Hepatocyte (in vitro differentiated cells): ENCODE measurements around the gene GAGE12F. TPM values are rescaled to one million over a fixed set of nuclear protein-coding genes. Genes with fewer than 3 reads are reported as not detected.
"Not testable (repeated sequence)": the region's sequence is repeated elsewhere in the genome, so short reads cannot be mapped to it uniquely, and the experiment has no call there.

Source experiments
- DNase-seq: peaks from one replicate; pipeline ENCODE4 v3.0.0-alpha.2; 2016; ENCODE audit warnings: low spot score
- H2AFZ ChIP-seq: fragments of 200-600 bp; sonication (generic); 2 replicates; pipeline ENCODE4 v1.6.0; 2016; ENCODE audit warnings: antibody characterized with exemption, mild to moderate bottlenecking
- H3K27ac ChIP-seq: fragments of 200-600 bp; sonication (generic); 2 replicates; pipeline ENCODE4 v1.5.1; 2016; ENCODE audit warnings: mild to moderate bottlenecking
- H3K27me3 ChIP-seq: fragments of 200-600 bp; sonication (generic); 2 replicates; pipeline ENCODE4 v1.6.1; 2016
- H3K36me3 ChIP-seq: fragments of 200-600 bp; sonication (generic); replicated peaks from 2 replicates; pipeline ENCODE4 v1.5.1; 2016; ENCODE audit warnings: low read depth; ENCODE audit not compliant: insufficient read depth
- H3K4me1 ChIP-seq: fragments of 200-600 bp; sonication (generic); 2 replicates; pipeline ENCODE4 v1.5.1; 2016; ENCODE audit warnings: mild to moderate bottlenecking, moderate library complexity; ENCODE audit not compliant: insufficient read depth
- H3K4me2 ChIP-seq: fragments of 200-600 bp; sonication (generic); 2 replicates; pipeline ENCODE4 v1.6.0; 2016
- H3K4me3 ChIP-seq: fragments of 200-600 bp; sonication (generic); 2 replicates; pipeline ENCODE4 v1.5.1; 2016; ENCODE audit warnings: mild to moderate bottlenecking
- H3K79me2 ChIP-seq: fragments of 200-600 bp; sonication (generic); 2 replicates; pipeline ENCODE4 v1.6.0; 2017; ENCODE audit warnings: mild to moderate bottlenecking
- H3K9me2 ChIP-seq: fragments of 200-600 bp; sonication (generic); replicated peaks from 2 replicates; pipeline ENCODE4 v1.6.0; 2017; ENCODE audit warnings: mild to moderate bottlenecking; ENCODE audit not compliant: insufficient read depth
- H3K9me3 ChIP-seq: fragments of 200-600 bp; sonication (generic); 2 replicates; pipeline ENCODE4 v1.5.1; 2016; ENCODE audit warnings: low read depth, mild to moderate bottlenecking
- H4K20me1 ChIP-seq: fragments of 200-600 bp; sonication (generic); 2 replicates; pipeline ENCODE4 v1.6.0; 2016; ENCODE audit warnings: mild to moderate bottlenecking; ENCODE audit not compliant: insufficient read depth, poor library complexity, severe bottlenecking
- WGBS: methylation state at CpG from one replicate; pipeline ENCODE4 v1.1.6; 2016; ENCODE audit warnings: low lambda C conversion rate; ENCODE audit errors: missing lambda C conversion rate; 5-methylcytosine and 5-hydroxymethylcytosine counted together
- polyA plus RNA-seq: library from polyadenylated mRNA; unstranded; fragments of >200 nt; fragmentation: Nextera tagmentation; extraction: Ambion mirVana; gene quantifications from 2 replicates; pipeline ENCODE4 v1.2.1, GENCODE V29; 2016
- total RNA-seq: library from RNA; depleted of rRNA; stranded (reverse); fragments of >200 nt; gene quantifications from 2 replicates; pipeline ENCODE4 v1.2.3, GENCODE V29; 2014

Gene GAGE12F, protein sequence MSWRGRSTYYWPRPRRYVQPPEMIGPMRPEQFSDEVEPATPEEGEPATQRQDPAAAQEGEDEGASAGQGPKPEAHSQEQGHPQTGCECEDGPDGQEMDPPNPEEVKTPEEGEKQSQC
- not detected in 2 replicates for total RNA-seq
- polyA plus RNA-seq = not detected in 2 replicates

GRCh38 chrX:49560542-49560941, at the start of gene GAGE12F:
TSS of gene GAGE12F (plus strand) at chrX:49560842. CDS start at chrX:49561997, 1,155 bp downstream.
- not testable (repeated sequence) for H2AFZ ChIP-seq, H3K9me3 ChIP-seq, H3K27me3 ChIP-seq, H3K36me3 ChIP-seq, H3K79me2 ChIP-seq, H3K27ac ChIP-seq, H3K4me3 ChIP-seq, H3K4me1 ChIP-seq, H3K9me2 ChIP-seq, DNase-seq, H3K4me2 ChIP-seq, H4K20me1 ChIP-seq
- no CpG with 5 or more reads among the region's 16 CpGs for WGBS

DNA sequence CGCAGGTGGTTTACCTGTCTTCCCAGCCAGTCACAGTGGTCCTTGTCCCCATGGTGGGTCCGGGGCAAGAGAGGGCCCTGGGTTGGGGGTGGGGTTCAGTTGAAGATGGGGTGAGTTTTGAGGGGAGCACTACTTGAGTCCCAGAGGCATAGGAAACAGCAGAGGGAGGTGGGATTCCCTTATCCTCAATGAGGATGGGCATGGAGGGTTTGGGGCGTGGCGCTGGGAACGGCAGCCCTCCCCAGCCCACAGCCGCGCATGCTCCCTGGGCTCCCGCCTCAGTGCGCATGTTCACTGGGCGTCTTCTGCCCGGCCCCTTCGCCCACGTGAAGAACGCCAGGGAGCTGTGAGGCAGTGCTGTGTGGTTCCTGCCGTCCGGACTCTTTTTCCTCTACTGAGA, 28.8 kb upstream of the GAGE12F start, which contains the start of gene GAGE12C:
Gene GAGE12C, plus strand, starts transcription at position 301 of the 400 bp plus-strand sequence. CDS start 1,155 bp downstream, outside the sequence.
- not testable (repeated sequence) for DNase-seq, H3K4me3 ChIP-seq, H3K4me2 ChIP-seq, H4K20me1 ChIP-seq, H3K9me2 ChIP-seq, H3K27ac ChIP-seq, H2AFZ ChIP-seq, H3K27me3 ChIP-seq, H3K79me2 ChIP-seq, H3K36me3 ChIP-seq, H3K9me3 ChIP-seq, H3K4me1 ChIP-seq
- no CpG with 5 or more reads among the region's 16 CpGs for WGBS

DNA sequence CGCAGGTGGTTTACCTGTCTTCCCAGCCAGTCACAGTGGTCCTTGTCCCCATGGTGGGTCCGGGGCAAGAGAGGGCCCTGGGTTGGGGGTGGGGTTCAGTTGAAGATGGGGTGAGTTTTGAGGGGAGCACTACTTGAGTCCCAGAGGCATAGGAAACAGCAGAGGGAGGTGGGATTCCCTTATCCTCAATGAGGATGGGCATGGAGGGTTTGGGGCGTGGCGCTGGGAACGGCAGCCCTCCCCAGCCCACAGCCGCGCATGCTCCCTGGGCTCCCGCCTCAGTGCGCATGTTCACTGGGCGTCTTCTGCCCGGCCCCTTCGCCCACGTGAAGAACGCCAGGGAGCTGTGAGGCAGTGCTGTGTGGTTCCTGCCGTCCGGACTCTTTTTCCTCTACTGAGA, 19.2 kb upstream of the GAGE12F start, which contains the start of gene GAGE12D:
Gene GAGE12D, plus strand, starts transcription at position 301 of the 400 bp plus-strand sequence. CDS start 1,155 bp downstream, outside the sequence.
- H3K9me2 ChIP-seq, H2AFZ ChIP-seq, H3K79me2 ChIP-seq, H3K27me3 ChIP-seq, H3K36me3 ChIP-seq, H3K9me3 ChIP-seq, H3K27ac ChIP-seq, H3K4me2 ChIP-seq, DNase-seq, H4K20me1 ChIP-seq, H3K4me3 ChIP-seq, H3K4me1 ChIP-seq: not testable (repeated sequence)
- no CpG with 5 or more reads among the region's 16 CpGs for WGBS

- not testable (repeated sequence) for DNase-seq
These were observed 9.7 kb upstream of the GAGE12F start, which contains the start of gene GAGE12E for GRCh38 chrX:49550989-49551388. TSS of gene GAGE12E (plus strand) at chrX:49551289. CDS start at chrX:49552444, 1,155 bp downstream.

GRCh38 chrX:49568728-49569127, 8.1 kb downstream of the GAGE12F start:
- WGBS = no CpG with 5 or more reads among the region's 11 CpGs
- DNase-seq, H3K36me3 ChIP-seq: not testable (repeated sequence)

More at GRCh38 chrX:49550989-49551388, 9.7 kb upstream of the GAGE12F start, which contains the start of gene GAGE12E:
- no CpG with 5 or more reads among the region's 16 CpGs for WGBS
- not testable (repeated sequence) for H3K4me3 ChIP-seq, H3K4me2 ChIP-seq, H3K79me2 ChIP-seq, H3K27ac ChIP-seq, H3K4me1 ChIP-seq, H3K9me3 ChIP-seq, H2AFZ ChIP-seq, H3K36me3 ChIP-seq, H3K9me2 ChIP-seq, H4K20me1 ChIP-seq, H3K27me3 ChIP-seq

DNA sequence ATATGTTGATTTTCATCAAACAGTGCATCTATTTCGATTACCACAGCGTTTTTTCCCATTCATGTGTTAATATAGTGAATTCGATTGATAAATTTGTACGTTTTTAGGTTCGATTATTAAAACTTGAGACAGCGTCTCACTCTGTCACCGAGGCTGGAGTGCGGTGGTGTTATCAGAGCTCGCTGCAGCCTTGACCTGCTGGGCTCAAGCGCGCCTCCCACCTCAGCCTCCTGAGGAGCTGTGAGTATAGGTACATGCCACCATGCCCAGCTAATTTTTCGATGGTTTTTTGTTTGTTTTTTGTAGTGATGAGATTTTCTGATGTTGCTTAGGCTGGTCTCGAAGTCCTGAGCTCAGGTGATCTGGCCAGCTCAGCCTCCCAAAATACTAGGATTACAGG, 8.5 kb downstream of the GAGE12F start:
- H2AFZ ChIP-seq, H4K20me1 ChIP-seq, H3K27ac ChIP-seq, H3K4me3 ChIP-seq, H3K36me3 ChIP-seq, H3K4me1 ChIP-seq, H3K27me3 ChIP-seq, H3K79me2 ChIP-seq, H3K4me2 ChIP-seq, H3K9me2 ChIP-seq, DNase-seq, H3K9me3 ChIP-seq: not testable (repeated sequence)
- WGBS = no CpG with 5 or more reads among the region's 13 CpGs

More at GRCh38 chrX:49568728-49569127, 8.1 kb downstream of the GAGE12F start:
- not testable (repeated sequence) for H3K9me2 ChIP-seq, H3K4me3 ChIP-seq, H3K27me3 ChIP-seq, H3K79me2 ChIP-seq, H3K9me3 ChIP-seq, H3K4me2 ChIP-seq, H4K20me1 ChIP-seq, H3K27ac ChIP-seq, H2AFZ ChIP-seq, H3K4me1 ChIP-seq

- H3K4me2 ChIP-seq, H3K36me3 ChIP-seq, DNase-seq, H4K20me1 ChIP-seq, H2AFZ ChIP-seq, H3K4me1 ChIP-seq, H3K27ac ChIP-seq, H3K4me3 ChIP-seq, H3K9me2 ChIP-seq, H3K9me3 ChIP-seq, H3K27me3 ChIP-seq, H3K79me2 ChIP-seq: not testable (repeated sequence)
- no CpG with 5 or more reads among the region's 16 CpGs for WGBS
These were observed 9.5 kb downstream of the GAGE12F start, which contains the start of gene GAGE12G for GRCh38 chrX:49570100-49570499. TSS of gene GAGE12G (plus strand) at chrX:49570400. CDS start at chrX:49571555, 1,155 bp downstream.

GRCh38 chrX:49579649-49580048, 19.0 kb downstream of the GAGE12F start, which contains the start of gene GAGE12H:
TSS of gene GAGE12H (plus strand) at chrX:49579949. CDS start at chrX:49581104, 1,155 bp downstream.
- H3K36me3 ChIP-seq, H3K79me2 ChIP-seq, H3K4me2 ChIP-seq, H3K9me3 ChIP-seq, H3K27me3 ChIP-seq, H3K4me1 ChIP-seq, DNase-seq, H3K4me3 ChIP-seq, H2AFZ ChIP-seq, H3K27ac ChIP-seq, H3K9me2 ChIP-seq, H4K20me1 ChIP-seq: not testable (repeated sequence)
- no CpG with 5 or more reads among the region's 16 CpGs for WGBS

GRCh38 chrX:49589196-49589595, 28.6 kb downstream of the GAGE12F start, which contains the start of gene GAGE2A:
TSS of gene GAGE2A (plus strand) at chrX:49589496. CDS start at chrX:49590651, 1,155 bp downstream.
- not testable (repeated sequence) for H3K9me3 ChIP-seq, H3K36me3 ChIP-seq, H3K9me2 ChIP-seq, H2AFZ ChIP-seq, H3K4me3 ChIP-seq, H3K4me1 ChIP-seq, H3K27ac ChIP-seq, H3K4me2 ChIP-seq, DNase-seq, H3K27me3 ChIP-seq, H3K79me2 ChIP-seq, H4K20me1 ChIP-seq
- no CpG with 5 or more reads among the region's 16 CpGs for WGBS
